K562 (cell line): ENCODE results near the gene C11orf98. TPM values are rescaled to one million over a fixed set of nuclear protein-coding genes. Genes with fewer than 3 reads are reported as not detected.

Experiments
- ELF1 ChIP-seq: fragments of 200-800 bp; sonication (Bioruptor generic); IDR thresholded peaks from 2 replicates; pipeline ENCODE4 v1.6.1; 2016; ENCODE audit warnings: missing genetic modification characterization, missing compliant biosample characterization
- EP400 ChIP-seq: fragments of 450-650 bp; IDR thresholded peaks from 2 replicates; pipeline ENCODE4 v1.6.1; 2017; ENCODE audit warnings: antibody characterized with exemption, mild to moderate bottlenecking, moderate library complexity
- FOS ChIP-seq: IDR thresholded peaks from 3 replicates; pipeline ENCODE4 v1.6.1; 2011; ENCODE audit not compliant: insufficient read length; ENCODE audit errors: extremely low read depth
- FOXK1 ChIP-seq: sonication (generic); formaldehyde crosslinking; IDR thresholded peaks from 2 replicates; pipeline ENCODE4 v1.8.0; 2022; ENCODE audit warnings: missing genetic modification reagents, mild to moderate bottlenecking, borderline replicate concordance
- HMGN3 ChIP-seq: IDR thresholded peaks from 2 replicates; pipeline ENCODE4 v1.6.1; 2011; ENCODE audit warnings: borderline replicate concordance, low read depth, mild to moderate bottlenecking, mixed read lengths, low read length; ENCODE audit not compliant: insufficient read length; ENCODE audit errors: extremely low read depth
- KLF13 ChIP-seq: fragments of 450-650 bp; IDR thresholded peaks from 2 replicates; pipeline ENCODE4 v1.6.1; 2016; ENCODE audit warnings: missing genetic modification characterization, low read depth, mild to moderate bottlenecking, missing compliant biosample characterization, moderate library complexity, borderline replicate concordance
- KLF16 ChIP-seq: IDR thresholded peaks from 2 replicates; pipeline ENCODE4 v1.6.1; 2016; ENCODE audit warnings: antibody characterized with exemption
- MYNN ChIP-seq, 2 experiments: sonication (generic); formaldehyde crosslinking in 1 of 2; IDR thresholded peaks; 2 replicates each; pipeline versions ENCODE4 v1.5.0 to v1.6.1; 2016 to 2020; ENCODE audit warnings: antibody characterized with exemption in 1 of 2, missing genetic modification reagents in 1 of 2
- NRF1 ChIP-seq, 2 experiments: fragments of 450-650 bp; IDR thresholded peaks in 1 of 2; conservative IDR thresholded peaks in 1 of 2; 2 replicates each; pipeline ENCODE4 v1.6.1; 2014; ENCODE audit warnings: mild to moderate bottlenecking in 2 of 2
- PHF21A ChIP-seq: fragments of 450-650 bp; IDR thresholded peaks from 2 replicates; pipeline ENCODE4 v1.6.1; 2017; ENCODE audit warnings: low read depth, borderline replicate concordance
- POLR2AphosphoS5 ChIP-seq: IDR thresholded peaks from 2 replicates; pipeline ENCODE4 v1.6.1; 2011; ENCODE audit warnings: mild to moderate bottlenecking, low read depth, low read length, moderate library complexity; ENCODE audit not compliant: control insufficient read depth, insufficient read depth
- SIN3B ChIP-seq: fragments of 450-650 bp; IDR thresholded peaks from 2 replicates; pipeline ENCODE4 v1.6.1; 2017; ENCODE audit warnings: low read depth, mild to moderate bottlenecking, moderate library complexity
- ZNF589 ChIP-seq: fragments of 200-800 bp; sonication (Bioruptor generic); IDR thresholded peaks from 2 replicates; pipeline ENCODE4 v1.6.1; 2016; ENCODE audit warnings: low read depth, missing genetic modification characterization, missing compliant biosample characterization
- polyA plus RNA-seq, 8 experiments: library from polyadenylated mRNA; depleted of rRNA in 4 of 8; stranded (reverse) in 5 of 8; unstranded in 3 of 8; fragments of >200 nt; fragmentation: Nextera tagmentation in 2 of 8; fragmentation: Illumina TruSeq in 1 of 8; extraction: Ambion mirVana in 2 of 8; extraction: Trizol in 1 of 8; gene quantifications; 2 replicates each; pipeline versions ENCODE4 v1.2.1 to v1.2.3, GENCODE V29; 2011 to 2014; ENCODE audit warnings: inconsistent platforms in 1 of 8, missing spikeins in 1 of 8
- total RNA-seq, 7 experiments: library from RNA; depleted of rRNA in 6 of 7; stranded (reverse); fragments of >200 nt in 6 of 7; fragmentation: Illumina TruSeq in 2 of 7; extraction: Trizol in 2 of 7; gene quantifications; 2 replicates each; pipeline versions ENCODE4 v1.2.1 to v1.2.3, GENCODE V29; 2011 to 2021; ENCODE audit warnings: low replicate concordance in 1 of 7
- TF ChIP-seq, protein P1 (sequence below): sonication (generic); formaldehyde crosslinking; IDR thresholded peaks from 2 replicates; pipeline ENCODE4 v1.9.0; 2022; ENCODE audit warnings: mild to moderate bottlenecking, missing genetic modification reagents
- TF ChIP-seq, protein P2 (sequence below): fragments of 450-650 bp; formaldehyde crosslinking; IDR thresholded peaks from 2 replicates; pipeline ENCODE4 v1.4.0; 2020; ENCODE audit warnings: mild to moderate bottlenecking, mixed read lengths
- TF ChIP-seq, protein P3 (sequence below): fragments of 200-800 bp; sonication (Bioruptor generic); IDR thresholded peaks from 2 replicates; pipeline ENCODE4 v1.6.1; 2017; ENCODE audit warnings: missing genetic modification characterization, missing compliant biosample characterization
- TF ChIP-seq, protein P4 (sequence below): sonication (generic); formaldehyde crosslinking; IDR thresholded peaks from 2 replicates; pipeline ENCODE4 v1.8.1; 2023; ENCODE audit warnings: mild to moderate bottlenecking, missing genetic modification reagents
- TF ChIP-seq, protein P5 (sequence below): fragments of 250-450 bp; sonication (Bioruptor Pico); IDR thresholded peaks from 2 replicates; pipeline ENCODE4 v1.4.0; 2020; ENCODE audit warnings: mild to moderate bottlenecking, moderate library complexity, borderline replicate concordance

Gene C11orf98
- total and polyA plus RNA-seq, 9 of the 15 experiments (the other 6 are each of a cell fraction or from before 2014, with no cell fraction given): 103 to 352 (median 218) TPM

DNA sequence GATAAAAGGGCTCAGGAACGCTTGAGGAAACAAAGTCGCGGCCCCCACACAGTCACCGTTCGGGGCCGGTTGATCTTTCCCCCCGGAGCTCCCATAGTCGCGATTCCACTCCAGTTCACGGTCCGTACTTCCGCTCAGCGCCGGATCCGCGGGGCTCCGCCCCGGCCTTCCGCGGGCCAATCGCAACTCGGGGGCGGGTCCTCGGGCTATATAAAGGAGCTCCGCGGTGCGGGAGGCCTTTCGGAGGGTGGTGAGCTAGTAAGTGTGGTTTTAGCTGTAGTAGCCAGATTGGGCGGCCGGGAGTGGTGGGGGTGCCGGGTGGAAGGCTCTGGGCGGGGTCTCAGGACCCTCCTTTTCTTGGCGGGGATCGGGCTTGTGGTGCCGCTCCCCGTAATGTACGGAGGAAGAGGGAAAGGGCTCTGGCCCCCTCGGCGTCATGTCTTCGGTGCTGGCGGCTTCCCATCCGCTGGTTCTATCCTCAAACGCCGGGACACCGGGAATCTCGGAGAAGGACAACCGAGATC is at the start of gene C11orf98, which contains the start of gene CSKMT (continued):
- TF ChIP-seq, protein P1, sequence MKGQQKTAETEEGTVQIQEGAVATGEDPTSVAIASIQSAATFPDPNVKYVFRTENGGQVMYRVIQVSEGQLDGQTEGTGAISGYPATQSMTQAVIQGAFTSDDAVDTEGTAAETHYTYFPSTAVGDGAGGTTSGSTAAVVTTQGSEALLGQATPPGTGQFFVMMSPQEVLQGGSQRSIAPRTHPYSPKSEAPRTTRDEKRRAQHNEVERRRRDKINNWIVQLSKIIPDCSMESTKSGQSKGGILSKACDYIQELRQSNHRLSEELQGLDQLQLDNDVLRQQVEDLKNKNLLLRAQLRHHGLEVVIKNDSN (CRISPR knock-in tag): no peak
- TF ChIP-seq, protein P2, sequence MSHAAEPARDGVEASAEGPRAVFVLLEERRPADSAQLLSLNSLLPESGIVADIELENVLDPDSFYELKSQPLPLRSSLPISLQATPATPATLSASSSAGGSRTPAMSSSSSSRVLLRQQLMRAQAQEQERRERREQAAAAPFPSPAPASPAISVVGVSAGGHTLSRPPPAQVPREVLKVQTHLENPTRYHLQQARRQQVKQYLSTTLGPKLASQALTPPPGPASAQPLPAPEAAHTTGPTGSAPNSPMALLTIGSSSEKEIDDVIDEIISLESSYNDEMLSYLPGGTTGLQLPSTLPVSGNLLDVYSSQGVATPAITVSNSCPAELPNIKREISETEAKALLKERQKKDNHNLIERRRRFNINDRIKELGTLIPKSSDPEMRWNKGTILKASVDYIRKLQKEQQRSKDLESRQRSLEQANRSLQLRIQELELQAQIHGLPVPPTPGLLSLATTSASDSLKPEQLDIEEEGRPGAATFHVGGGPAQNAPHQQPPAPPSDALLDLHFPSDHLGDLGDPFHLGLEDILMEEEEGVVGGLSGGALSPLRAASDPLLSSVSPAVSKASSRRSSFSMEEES (CRISPR knock-in tag): peak; percentile 36
- TF ChIP-seq PHF21A (peak; percentile 83; the same call in 1 of the 2 replicates), KLF13 (tag) (peak; percentile 79; the same call in 1 of the 2 replicates), ELF1 (tag) (peak; percentile 76), EP400 (peak; percentile 80), MYNN (IDR thresholded peaks at IDR 0.05) (peak; percentile 79; the same call in 1 of the 2 replicates), MYNN (CRISPR knock-in tag; IDR thresholded peaks at IDR 0.05) (no peak), FOS (peak; percentile 51), NRF1 (conservative IDR thresholded peaks at IDR 0.05 in 1 of 2, IDR thresholded peaks at IDR 0.05 in 1 of 2) (peak in 1 of 2 experiments; percentile 47; a peak in 3 of 4 replicates), HMGN3 (peak; percentile 90), SIN3B (0 out of 2 replicates have a peak, but pooled peaks have one; percentile 5), FOXK1 (0 out of 2 replicates have a peak, but pooled peaks have one; percentile 39), KLF16 (no peak), ZNF589 (CRISPR knock-in tag) (0 out of 2 replicates have a peak, but pooled peaks have one; percentile 12), POLR2AphosphoS5 (peak; percentile 100)
- TF ChIP-seq, protein P3, sequence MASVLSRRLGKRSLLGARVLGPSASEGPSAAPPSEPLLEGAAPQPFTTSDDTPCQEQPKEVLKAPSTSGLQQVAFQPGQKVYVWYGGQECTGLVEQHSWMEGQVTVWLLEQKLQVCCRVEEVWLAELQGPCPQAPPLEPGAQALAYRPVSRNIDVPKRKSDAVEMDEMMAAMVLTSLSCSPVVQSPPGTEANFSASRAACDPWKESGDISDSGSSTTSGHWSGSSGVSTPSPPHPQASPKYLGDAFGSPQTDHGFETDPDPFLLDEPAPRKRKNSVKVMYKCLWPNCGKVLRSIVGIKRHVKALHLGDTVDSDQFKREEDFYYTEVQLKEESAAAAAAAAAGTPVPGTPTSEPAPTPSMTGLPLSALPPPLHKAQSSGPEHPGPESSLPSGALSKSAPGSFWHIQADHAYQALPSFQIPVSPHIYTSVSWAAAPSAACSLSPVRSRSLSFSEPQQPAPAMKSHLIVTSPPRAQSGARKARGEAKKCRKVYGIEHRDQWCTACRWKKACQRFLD (CRISPR knock-in tag): peak; percentile 11; the same call in 1 of the 2 replicates
- TF ChIP-seq, protein P4, sequence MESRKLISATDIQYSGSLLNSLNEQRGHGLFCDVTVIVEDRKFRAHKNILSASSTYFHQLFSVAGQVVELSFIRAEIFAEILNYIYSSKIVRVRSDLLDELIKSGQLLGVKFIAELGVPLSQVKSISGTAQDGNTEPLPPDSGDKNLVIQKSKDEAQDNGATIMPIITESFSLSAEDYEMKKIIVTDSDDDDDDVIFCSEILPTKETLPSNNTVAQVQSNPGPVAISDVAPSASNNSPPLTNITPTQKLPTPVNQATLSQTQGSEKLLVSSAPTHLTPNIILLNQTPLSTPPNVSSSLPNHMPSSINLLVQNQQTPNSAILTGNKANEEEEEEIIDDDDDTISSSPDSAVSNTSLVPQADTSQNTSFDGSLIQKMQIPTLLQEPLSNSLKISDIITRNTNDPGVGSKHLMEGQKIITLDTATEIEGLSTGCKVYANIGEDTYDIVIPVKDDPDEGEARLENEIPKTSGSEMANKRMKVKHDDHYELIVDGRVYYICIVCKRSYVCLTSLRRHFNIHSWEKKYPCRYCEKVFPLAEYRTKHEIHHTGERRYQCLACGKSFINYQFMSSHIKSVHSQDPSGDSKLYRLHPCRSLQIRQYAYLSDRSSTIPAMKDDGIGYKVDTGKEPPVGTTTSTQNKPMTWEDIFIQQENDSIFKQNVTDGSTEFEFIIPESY (CRISPR knock-in tag): no peak
- TF ChIP-seq, protein P5, sequence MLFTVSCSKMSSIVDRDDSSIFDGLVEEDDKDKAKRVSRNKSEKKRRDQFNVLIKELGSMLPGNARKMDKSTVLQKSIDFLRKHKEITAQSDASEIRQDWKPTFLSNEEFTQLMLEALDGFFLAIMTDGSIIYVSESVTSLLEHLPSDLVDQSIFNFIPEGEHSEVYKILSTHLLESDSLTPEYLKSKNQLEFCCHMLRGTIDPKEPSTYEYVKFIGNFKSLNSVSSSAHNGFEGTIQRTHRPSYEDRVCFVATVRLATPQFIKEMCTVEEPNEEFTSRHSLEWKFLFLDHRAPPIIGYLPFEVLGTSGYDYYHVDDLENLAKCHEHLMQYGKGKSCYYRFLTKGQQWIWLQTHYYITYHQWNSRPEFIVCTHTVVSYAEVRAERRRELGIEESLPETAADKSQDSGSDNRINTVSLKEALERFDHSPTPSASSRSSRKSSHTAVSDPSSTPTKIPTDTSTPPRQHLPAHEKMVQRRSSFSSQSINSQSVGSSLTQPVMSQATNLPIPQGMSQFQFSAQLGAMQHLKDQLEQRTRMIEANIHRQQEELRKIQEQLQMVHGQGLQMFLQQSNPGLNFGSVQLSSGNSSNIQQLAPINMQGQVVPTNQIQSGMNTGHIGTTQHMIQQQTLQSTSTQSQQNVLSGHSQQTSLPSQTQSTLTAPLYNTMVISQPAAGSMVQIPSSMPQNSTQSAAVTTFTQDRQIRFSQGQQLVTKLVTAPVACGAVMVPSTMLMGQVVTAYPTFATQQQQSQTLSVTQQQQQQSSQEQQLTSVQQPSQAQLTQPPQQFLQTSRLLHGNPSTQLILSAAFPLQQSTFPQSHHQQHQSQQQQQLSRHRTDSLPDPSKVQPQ: no peak
